ENCODE measurements around the gene ADGRL4. TPM values are rescaled to one million over a fixed set of nuclear protein-coding genes. Genes with fewer than 3 reads are reported as not detected.

Gene ADGRL4
- total and polyA plus RNA-seq, 2 donors from 2014 or later, result 16.8 to 43.0 TPM

DNA sequence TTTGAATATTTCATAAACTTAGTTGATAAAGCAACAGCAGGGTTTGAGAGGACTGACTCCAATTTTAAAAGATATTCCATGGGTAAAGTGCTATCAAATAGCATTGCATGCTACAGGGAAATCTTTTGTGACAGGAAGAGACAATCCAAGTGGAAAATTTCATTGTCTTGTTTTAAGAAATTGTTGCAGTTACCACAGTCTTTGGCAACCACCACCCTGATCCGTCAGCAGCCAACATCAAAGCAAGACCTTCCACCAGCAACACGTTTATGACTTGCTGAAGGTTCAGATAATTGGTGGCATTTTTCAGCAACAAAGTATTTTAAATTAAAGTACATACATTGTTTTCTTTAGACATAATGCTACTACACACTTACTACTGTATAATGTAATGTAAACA, 47.8 kb downstream of the ADGRL4 start:
- intact Hi-C loops (cut with DNase I), result no loop called here
- FAIRE-seq, result no peak
- Histone ChIP-seq H3K27me3 (ENCODE audit: control insufficient read depth, insufficient read depth, low read length) (no peaks in the 10 kb centered on the region), H3K36me3 (ENCODE audit: control insufficient read depth in 2 of 3, insufficient read depth in 3 of 3, low read length in 3 of 3) (no peaks in the 10 kb centered on the region), H3K4me1 (ENCODE audit: control insufficient read depth in 2 of 3, insufficient read depth in 2 of 3, low read depth in 1 of 3, low read length in 3 of 3) (no peaks in the 10 kb centered on the region), H3K9me3 (ENCODE audit: control insufficient read depth in 2 of 3, insufficient read depth in 1 of 3, low read length in 3 of 3) (no peaks in the 10 kb centered on the region), H3K4me3 (ENCODE audit: low read length in 3 of 3) (no peak overlapping the region), H3K9ac (ENCODE audit: low read length in 3 of 3) (no peak overlapping the region), H3K27ac (ENCODE audit: low read depth in 2 of 2, low read length in 2 of 2) (no peak overlapping the region)
- TF ChIP-seq, protein P1, sequence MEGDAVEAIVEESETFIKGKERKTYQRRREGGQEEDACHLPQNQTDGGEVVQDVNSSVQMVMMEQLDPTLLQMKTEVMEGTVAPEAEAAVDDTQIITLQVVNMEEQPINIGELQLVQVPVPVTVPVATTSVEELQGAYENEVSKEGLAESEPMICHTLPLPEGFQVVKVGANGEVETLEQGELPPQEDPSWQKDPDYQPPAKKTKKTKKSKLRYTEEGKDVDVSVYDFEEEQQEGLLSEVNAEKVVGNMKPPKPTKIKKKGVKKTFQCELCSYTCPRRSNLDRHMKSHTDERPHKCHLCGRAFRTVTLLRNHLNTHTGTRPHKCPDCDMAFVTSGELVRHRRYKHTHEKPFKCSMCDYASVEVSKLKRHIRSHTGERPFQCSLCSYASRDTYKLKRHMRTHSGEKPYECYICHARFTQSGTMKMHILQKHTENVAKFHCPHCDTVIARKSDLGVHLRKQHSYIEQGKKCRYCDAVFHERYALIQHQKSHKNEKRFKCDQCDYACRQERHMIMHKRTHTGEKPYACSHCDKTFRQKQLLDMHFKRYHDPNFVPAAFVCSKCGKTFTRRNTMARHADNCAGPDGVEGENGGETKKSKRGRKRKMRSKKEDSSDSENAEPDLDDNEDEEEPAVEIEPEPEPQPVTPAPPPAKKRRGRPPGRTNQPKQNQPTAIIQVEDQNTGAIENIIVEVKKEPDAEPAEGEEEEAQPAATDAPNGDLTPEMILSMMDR (IDR thresholded peaks at IDR 0.05; ENCODE audit: borderline replicate concordance, extremely low read depth, insufficient read depth), result no peak
- no peak for DNase-seq

DNA sequence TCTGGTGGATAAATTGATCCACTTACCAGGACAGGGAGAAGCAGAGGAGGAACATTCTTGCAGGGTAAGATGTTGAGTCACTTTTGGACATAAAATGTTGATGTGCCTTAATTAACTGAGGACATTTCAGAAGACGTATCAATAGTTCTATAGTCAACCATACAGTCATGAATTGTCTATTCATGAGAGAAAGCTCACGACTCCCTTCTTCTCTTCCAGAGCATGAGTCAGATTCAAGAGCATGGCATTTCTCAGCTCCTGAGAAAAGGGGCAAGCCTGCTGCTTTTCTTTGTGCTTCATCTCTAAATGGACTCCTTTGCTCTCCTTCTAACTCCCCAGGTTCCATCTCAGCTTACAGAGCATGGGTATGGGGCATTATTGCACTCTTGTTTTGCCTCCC, 55.7 kb downstream of the ADGRL4 start:
- Histone ChIP-seq H3K4me1 (ENCODE audit: control insufficient read depth in 2 of 3, insufficient read depth in 2 of 3, low read depth in 1 of 3, low read length in 3 of 3) (no peaks in the 10 kb centered on the region), H3K27ac (ENCODE audit: low read depth in 2 of 2, low read length in 2 of 2) (no peak overlapping the region), H3K27me3 (ENCODE audit: control insufficient read depth, insufficient read depth, low read length) (no peaks in the 10 kb centered on the region), H3K4me3 (ENCODE audit: low read length in 3 of 3) (no peak overlapping the region), H3K36me3 (ENCODE audit: control insufficient read depth in 2 of 3, insufficient read depth in 3 of 3, low read length in 3 of 3) (no peaks in the 10 kb centered on the region), H3K9ac (ENCODE audit: low read length in 3 of 3) (no peak overlapping the region), H3K9me3 (ENCODE audit: control insufficient read depth in 2 of 3, insufficient read depth in 1 of 3, low read length in 3 of 3) (no peaks in the 10 kb centered on the region)
- intact Hi-C loops (cut with DNase I), result no loop called here
- FAIRE-seq, result no peak
- DNase-seq, result no peak
- TF ChIP-seq, protein P1 (IDR thresholded peaks at IDR 0.05; ENCODE audit: borderline replicate concordance, extremely low read depth, insufficient read depth), result no peak

DNA sequence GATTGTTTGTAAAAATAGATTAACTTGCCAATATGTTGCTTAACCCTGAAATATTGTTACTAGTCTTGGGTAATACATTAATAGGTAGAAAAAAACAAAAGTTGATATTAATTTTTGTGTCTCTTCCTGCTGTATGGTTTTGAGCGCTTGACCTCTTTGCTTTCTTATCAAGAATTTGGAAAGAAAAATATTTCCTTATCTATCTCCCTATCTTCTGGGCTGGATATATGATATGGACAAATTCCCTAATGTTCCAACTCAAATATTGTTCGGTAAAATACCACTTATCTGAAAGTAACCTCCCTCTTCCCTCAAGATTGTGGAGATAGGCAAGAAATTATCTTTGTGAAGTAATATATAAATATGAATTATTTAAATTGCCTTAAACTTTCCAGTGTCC, 57.3 kb downstream of the ADGRL4 start:
- no peak for FAIRE-seq

More for the DNA sequence above, 57.3 kb downstream of the ADGRL4 start:
- intact Hi-C loops (cut with DNase I), result no loop called here
- no peak overlapping the region for H3K27ac ChIP-seq (ENCODE audit: low read depth in 2 of 2, low read length in 2 of 2)
- H3K9ac ChIP-seq (ENCODE audit: low read length in 3 of 3), result no peak overlapping the region
- TF ChIP-seq, protein P1 (IDR thresholded peaks at IDR 0.05; ENCODE audit: borderline replicate concordance, extremely low read depth, insufficient read depth), result no peak
- H3K4me3 ChIP-seq (ENCODE audit: low read length in 3 of 3), result no peak overlapping the region
- DNase-seq, result no peak
- no peaks in the 10 kb centered on the region for H3K4me1 ChIP-seq (ENCODE audit: control insufficient read depth in 2 of 3, insufficient read depth in 2 of 3, low read depth in 1 of 3, low read length in 3 of 3)
- H3K36me3 ChIP-seq (ENCODE audit: control insufficient read depth in 2 of 3, insufficient read depth in 3 of 3, low read length in 3 of 3), result no peaks in the 10 kb centered on the region
- H3K9me3 ChIP-seq (ENCODE audit: control insufficient read depth in 2 of 3, insufficient read depth in 1 of 3, low read length in 3 of 3), result no peaks in the 10 kb centered on the region
- H3K27me3 ChIP-seq (ENCODE audit: control insufficient read depth, insufficient read depth, low read length), result no peaks in the 10 kb centered on the region

Data from kidney (tissue), 14 donors.